ENCODE data around the gene ACAA1. TPM values are rescaled to one million over a fixed set of nuclear protein-coding genes. Genes with fewer than 3 reads are reported as not detected.

Gene ACAA1
- total and polyA plus RNA-seq, 2 of the 13 experiments (the other 11 are each of a cell fraction or from before 2014, with no cell fraction given) = 60.8 to 188 TPM

DNA sequence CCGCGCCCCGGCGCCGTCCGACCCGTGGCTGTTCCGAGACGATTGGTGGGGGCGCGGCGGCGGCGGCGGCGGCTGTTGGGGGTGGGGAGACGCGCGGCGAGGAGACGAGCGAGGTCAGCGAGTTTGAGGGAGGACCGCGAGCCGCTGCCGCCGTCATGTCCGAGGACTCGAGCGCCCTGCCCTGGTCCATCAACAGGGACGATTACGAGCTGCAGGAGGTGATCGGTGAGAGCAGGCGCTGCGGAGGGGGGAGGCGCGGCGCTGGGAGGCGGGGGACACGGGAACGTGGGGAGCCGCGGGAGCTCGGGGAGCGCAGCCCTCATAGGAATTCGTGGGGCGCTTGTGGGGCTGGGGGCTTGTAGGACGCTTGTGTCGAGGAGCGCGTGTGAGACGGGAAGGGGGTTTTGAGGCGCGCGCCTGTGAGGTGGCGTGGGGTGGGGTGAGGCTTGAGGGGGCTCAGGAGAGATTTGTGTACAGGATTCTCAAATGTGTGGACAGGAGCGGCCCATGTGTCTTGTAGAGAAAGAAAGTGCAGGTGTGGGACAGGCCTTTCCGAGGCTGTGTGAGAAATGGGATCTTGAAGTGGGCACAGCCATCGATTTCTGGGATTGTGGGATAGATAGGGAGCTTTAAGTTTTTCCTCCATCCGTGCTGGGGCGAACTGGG, 28.9 kb upstream of the ACAA1 start (continued):
- TF ChIP-seq CHCHD3 (CRISPR knock-in tag; IDR thresholded peaks at IDR 0.05) (peak; percentile 7; the same call in 1 of the 2 replicates), ZNF207 (IDR thresholded peaks at IDR 0.05; ENCODE audit: borderline replicate concordance) (no peak), ZFY (CRISPR knock-in tag; IDR thresholded peaks at IDR 0.05) (peak; percentile 14), SNAPC2 (CRISPR knock-in tag; IDR thresholded peaks at IDR 0.05) (0 out of 2 replicates have a peak, but pooled peaks have one; percentile 0), ASH2L (IDR thresholded peaks at IDR 0.05; ENCODE audit: insufficient read length, low read depth, low read length) (no peak), ZNF576 (CRISPR knock-in tag; IDR thresholded peaks at IDR 0.05) (no peak), NCOR1 (IDR thresholded peaks at IDR 0.05; ENCODE audit: borderline replicate concordance, low read length) (no peak), ZNF672 (CRISPR knock-in tag; IDR thresholded peaks at IDR 0.05) (peak; percentile 47; the same call in 1 of the 2 replicates), ZNF281 (CRISPR knock-in tag; IDR thresholded peaks at IDR 0.05; ENCODE audit: borderline replicate concordance) (0 out of 2 replicates have a peak, but pooled peaks have one; percentile 11), STAT6 (CRISPR knock-in tag; IDR thresholded peaks at IDR 0.05; ENCODE audit: borderline replicate concordance) (no peak), MTF2 (CRISPR knock-in tag; IDR thresholded peaks at IDR 0.05; ENCODE audit: borderline replicate concordance) (peak; percentile 77; the same call in 1 of the 2 replicates), KLF6 (CRISPR knock-in tag; IDR thresholded peaks at IDR 0.05) (peak; percentile 7; the same call in 1 of the 2 replicates), THAP7 (CRISPR knock-in tag; IDR thresholded peaks at IDR 0.05) (no peak), ARID4A (CRISPR knock-in tag; IDR thresholded peaks at IDR 0.05; ENCODE audit: borderline replicate concordance) (peak; percentile 78), IRF9 (CRISPR knock-in tag; IDR thresholded peaks at IDR 0.05; ENCODE audit: borderline replicate concordance) (peak; percentile 46; the same call in 1 of the 2 replicates), HOXA3 (CRISPR knock-in tag; IDR thresholded peaks at IDR 0.05) (no peak)
